Measurements from ENCODE around the gene GLIS2.
"Not testable (repeated sequence)": the region's sequence is repeated elsewhere in the genome, so short reads cannot be mapped to it uniquely, and the experiment has no call there.

Gene GLIS2

DNA sequence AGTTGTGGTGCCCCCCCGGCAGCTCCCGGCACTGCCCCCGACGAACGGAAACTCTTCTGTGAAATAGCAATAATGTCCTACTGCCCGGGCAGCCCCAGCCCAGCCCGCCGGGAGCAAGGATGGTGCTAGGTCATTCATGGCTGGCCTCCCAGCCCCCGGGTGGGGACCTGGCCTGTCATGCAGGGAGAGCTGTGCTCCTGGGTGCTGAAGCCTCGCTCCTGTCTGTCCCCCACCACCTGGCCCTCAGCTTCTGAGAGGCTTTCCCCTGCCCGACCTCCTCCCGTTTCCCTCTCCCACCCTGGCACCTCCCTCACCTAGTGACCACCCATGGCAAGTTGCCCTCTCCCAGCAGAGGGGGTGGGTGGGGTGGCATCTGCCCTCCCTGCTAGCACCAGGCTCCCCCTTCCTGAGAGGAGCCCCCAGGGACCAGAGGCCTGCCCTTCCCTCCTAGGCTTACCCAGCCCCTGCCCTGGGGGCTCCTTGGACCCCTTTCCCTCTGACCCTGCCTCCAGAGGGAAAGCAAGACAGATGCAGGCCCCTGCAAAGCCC lies 21.7 kb downstream of the GLIS2 start:
- DNase-seq: no peak

DNA sequence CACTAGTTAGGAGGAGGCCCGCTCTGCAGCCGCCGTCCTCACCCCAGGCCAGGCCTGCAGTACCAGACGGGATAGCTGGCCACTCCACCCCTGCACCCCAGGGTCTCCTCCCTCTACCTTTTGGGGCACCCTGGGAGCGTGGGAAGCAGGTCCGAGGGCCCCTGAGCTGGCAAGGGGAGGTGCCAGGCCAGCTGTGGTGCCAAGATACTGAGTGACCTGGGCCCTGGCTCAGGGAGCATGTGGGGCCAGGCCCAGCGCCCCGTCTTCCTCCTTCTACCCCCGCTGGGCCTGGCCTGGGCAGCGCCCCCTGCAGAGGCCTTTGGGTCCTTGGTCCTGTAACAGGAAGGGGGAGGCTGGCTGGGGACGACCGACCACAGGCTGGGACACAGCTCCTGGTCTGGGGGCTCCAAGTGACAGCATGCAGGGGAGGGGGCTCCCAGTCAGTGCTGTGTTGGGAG lies 22.3 kb downstream of the GLIS2 start:
- no peak for DNase-seq

DNA sequence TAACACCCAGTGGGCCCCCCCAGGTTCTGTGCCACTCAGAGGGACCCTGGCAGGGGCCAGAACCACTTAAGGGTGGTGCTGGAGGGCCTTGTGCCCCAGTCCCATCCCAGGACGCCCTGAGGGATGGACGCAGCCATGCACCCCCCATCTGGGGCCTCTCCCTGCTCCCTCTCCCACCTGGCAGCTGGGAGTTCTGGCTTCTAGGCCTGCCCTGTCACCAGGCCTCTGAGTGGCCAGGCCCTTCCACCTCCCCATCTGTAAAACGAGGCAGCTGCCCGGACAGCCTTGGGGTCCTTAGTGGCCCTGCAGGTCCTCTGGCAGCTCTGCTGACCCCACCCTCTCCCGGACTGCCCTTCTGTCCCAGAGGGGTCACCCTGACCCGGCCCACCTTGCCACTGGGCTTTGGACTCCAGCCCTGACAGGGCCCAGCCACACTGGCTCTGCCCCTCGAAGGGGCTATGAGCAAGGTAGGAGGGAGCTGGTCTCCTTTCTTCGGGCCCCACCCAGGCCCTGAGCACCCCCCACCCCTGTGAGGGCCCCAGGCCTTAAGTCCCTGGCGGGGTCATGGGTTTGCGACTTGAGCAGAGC lies 22.9 kb downstream of the GLIS2 start:
- DNase-seq: no peak

DNA sequence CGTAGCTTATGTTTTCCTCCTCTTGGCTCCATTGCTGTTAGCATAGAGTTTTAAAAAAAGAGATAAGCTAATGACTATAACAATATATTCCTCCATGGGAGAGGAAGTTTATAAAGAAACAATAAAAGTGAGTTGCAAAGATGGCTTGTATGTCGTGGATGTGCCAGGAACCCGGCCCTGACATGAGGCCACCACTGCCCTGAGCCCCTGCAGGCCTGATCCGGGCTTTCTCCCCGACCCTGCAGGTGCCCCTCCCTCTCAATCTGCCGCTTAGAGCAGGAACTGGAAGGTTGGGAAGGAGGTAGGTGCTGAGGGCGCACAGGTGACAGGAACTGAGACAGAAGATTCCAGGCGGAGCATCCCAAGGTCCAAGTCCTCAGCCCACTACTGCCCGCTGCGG lies 23.6 kb downstream of the GLIS2 start:
- DNase-seq: no peak

DNA sequence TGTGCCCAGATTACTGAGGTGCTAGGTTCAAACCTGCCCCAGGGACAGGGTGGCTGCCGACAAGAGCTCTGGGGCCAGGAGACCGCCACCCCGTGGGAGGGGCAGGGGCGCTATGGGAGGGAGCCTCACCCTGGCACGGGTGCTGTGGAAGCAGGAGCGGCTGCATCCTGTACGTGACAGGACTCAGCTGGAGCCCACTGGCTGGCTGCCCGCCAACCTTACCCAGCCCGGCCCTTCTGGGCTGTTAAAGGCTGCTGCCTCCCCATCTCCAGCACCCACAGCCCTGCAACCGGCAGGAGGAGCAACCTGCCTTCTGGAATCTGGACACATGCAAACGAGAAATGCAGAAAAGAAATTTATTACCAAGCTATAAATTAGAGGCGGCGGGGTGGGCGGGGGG lies 24.0 kb downstream of the GLIS2 start:
- peak; percentile 40 for DNase-seq

DNA sequence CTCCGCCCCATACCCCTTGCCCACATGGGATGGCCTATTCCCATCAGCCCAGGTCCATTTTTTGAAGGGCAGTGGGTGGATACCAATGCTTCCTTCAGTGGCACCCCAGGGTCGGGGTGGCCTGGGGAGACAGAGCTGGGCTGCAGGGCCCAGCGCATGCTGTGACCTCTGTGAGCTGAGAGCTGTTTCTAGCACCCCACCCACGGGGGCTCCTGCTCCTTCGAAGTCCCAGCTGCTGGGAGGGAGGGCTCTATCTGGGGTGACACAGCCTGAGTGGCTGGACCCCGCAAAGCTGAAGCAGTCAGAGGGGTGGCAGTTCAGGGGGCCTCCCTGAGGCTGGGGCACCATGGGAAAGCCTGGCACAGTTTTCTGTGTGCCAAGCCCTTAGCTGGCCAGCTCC lies 24.6 kb downstream of the GLIS2 start:
- no peak for DNase-seq

DNA sequence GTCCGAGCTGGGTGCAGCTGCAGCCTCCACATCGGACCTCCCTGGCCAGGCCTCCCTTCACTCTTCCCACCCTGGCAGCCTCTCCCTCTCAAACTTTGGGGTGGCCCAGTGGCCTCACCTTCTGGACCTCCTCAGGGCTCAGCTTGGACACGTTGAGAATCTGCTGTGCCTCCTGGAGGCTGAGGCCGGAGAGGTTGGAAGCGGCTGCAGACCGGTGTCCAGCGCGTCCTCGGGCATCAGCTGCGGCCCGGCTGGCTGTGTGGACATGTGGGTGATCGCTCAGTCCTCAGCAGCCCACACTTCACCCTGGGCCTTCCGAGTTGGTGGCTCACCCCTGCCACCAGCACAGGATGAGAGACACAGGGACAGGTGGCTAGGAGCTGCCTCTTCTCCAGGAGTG lies 25.4 kb downstream of the GLIS2 start:
- DNase-seq: no peak

DNA sequence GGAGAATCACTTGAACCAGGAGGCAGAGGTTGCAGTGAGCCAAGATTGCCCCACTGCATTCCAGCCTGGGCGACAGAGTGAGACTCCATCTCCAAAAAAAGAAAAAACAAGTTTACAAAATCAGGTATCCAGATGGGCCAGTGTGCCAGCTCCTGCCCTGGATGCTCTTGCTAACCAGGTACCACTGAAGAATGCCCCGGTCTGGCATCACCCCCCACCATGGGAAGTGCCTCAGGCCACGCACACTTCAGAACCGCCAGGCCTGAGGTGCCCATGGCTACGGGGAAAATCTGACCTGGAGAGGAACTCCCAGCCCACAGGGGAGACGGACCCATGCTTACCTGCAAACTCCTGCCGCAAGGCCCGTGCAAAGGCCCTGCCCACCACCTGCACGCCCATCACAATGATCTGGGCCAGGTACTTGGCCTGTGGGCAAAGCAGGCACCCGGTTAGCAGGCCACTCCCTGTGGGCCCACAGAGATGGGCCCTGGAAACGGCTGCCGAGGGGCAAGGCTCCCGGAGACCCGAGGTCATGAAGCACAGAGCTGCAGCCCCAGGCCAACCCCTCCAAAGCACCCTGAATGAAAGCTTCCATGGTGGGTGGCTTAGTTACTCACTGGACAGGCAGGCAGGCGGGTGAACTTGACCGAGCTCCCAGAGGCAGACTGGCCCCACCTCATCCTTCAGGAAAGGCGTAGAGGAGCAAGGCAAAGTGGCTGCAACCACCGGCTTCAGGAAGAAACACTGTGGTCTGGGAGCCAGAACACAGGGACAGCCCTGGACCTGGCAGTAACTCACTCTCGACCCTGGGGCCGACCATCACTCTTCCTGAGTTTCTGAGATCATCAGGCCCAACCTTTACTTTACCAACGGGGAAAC lies 27.2 kb downstream of the GLIS2 start:
- no peak for DNase-seq

- not testable (repeated sequence) for DNase-seq
Measured at GRCh38 chr16:4344300-4344982, 28.6 kb downstream of the GLIS2 start.

DNA sequence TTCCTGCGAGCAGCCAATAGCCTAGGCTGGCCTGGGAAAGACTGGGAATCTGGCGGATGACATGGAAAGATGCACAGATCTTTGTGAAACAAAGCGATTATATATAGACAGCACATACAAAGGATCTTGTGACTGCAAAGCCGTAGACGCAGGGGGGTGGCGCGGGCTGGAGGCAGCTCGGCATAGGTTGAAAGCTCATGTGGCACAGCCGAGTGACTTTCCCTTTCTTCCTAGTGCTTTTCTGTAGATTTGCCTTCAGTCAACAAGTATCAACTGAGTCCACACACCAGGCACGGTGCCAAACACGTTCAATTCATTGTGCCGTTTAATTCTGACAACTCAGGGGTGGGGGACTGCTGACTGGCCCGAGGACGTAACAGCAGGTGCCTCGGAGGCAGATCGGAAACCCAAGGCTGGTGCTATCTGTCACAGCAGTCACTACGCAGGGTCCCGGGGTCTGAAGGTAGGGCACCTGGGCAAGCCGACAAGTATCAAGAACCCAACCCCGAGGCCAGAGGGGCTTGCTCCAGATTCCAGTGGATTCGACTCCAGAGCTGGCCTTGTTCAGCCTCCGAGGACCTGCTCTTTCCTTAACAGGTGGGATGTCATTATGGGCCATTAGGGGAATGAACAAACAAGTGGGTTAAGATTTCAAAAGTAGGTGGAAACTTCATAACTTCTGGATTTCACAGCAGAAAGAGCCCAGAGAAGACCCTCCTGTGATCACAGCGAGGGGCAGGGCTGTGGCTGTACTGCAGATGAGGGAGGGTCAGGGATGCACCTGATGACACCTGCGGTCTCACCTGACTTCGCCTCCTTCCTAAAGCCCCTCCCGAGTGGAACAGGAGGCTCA lies 29.3 kb downstream of the GLIS2 start:
- peak; percentile 27 for DNase-seq

- no peak for DNase-seq
Measured at GRCh38 chr16:4345836-4346781, 30.2 kb downstream of the GLIS2 start.

GRCh38 chr16:4347010-4347409 lies 31.1 kb downstream of the GLIS2 start:
- DNase-seq: no peak

GRCh38 chr16:4347765-4348509 lies 32.1 kb downstream of the GLIS2 start:
- DNase-seq: no peak

DNA sequence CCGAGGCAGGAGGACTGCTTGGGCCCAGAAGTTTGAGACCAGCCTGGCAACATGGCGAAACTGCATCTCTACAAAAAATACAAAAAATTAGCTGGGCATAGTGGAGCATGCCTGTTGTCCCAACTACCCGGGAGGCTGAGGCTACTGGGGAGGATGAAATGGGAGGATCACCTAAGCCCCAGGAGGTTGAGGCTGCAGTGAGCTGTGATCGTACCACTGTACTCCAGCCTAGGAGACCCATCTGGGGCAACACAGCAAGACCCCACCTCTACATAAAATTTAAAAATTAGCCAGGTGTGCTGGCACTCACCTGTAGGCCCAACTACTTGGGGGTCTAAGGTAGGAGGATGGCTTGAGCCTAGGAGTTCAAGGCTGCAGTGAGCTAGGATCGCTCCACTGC lies 33.5 kb downstream of the GLIS2 start:
- no peak for DNase-seq

GRCh38 chr16:4350365-4350786 lies 34.5 kb downstream of the GLIS2 start:
- no peak for DNase-seq

GRCh38 chr16:4350787-4351659 lies 35.2 kb downstream of the GLIS2 start, which contains the start of gene PAM16:
TSS of gene PAM16 (minus strand) at chr16:4351321. CDS start at chr16:4351234, 87 bp downstream.
- DNase-seq: peak; percentile 73

- no peak for DNase-seq
Measured at GRCh38 chr16:4351880-4352279, 36.0 kb downstream of the GLIS2 start.

DNA sequence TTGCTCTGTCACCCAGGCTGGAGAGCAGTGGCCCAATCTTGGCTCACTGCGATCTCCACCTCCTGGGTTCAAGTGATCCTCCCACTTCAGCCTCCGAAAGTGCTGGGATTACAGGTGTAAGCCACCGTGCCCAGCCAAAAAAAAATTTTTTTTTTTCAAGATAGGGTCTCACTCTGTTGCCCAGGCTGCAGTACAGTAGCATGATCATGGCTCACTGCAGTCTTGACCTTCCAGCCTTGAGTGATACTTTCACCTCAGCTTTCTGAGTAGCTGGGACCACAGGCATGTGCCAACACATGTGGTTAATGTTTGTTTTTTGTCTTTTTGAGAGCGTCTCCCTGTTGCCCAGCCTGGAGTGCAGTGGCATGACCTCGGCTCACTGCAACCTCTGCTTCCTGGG lies 37.0 kb downstream of the GLIS2 start:
- no peak for DNase-seq

GRCh38 chr16:4353675-4354074 lies 37.8 kb downstream of the GLIS2 start:
- DNase-seq: no peak
